ENCODE measurements around the gene UCN. TPM values are rescaled to one million over a fixed set of nuclear protein-coding genes. Genes with fewer than 3 reads are reported as not detected.
"Not testable (repeated sequence)": the region's sequence is repeated elsewhere in the genome, so short reads cannot be mapped to it uniquely, and the experiment has no call there.

Gene UCN
- total RNA-seq, 1 experiment from 2014 or later, result 0.66 TPM

- H3K4me3 ChIP-seq (ENCODE audit: insufficient read depth, low read depth, low read length), result peak overlapping the region; percentile 13; the same call in 1 of the 2 replicates
- no peaks in the 10 kb centered on the region for H3K36me3 ChIP-seq (replicated peaks; ENCODE audit: control insufficient read depth, insufficient read depth, low read length)
- DNase-seq, result no peak
- H3K27me3 ChIP-seq (ENCODE audit: control insufficient read depth, insufficient read depth, low read length), result no peaks in the 10 kb centered on the region; the same call in 1 of the 2 replicates
Measured at GRCh38 chr2:27282892-27283291, 25.4 kb downstream of the UCN start.

DNA sequence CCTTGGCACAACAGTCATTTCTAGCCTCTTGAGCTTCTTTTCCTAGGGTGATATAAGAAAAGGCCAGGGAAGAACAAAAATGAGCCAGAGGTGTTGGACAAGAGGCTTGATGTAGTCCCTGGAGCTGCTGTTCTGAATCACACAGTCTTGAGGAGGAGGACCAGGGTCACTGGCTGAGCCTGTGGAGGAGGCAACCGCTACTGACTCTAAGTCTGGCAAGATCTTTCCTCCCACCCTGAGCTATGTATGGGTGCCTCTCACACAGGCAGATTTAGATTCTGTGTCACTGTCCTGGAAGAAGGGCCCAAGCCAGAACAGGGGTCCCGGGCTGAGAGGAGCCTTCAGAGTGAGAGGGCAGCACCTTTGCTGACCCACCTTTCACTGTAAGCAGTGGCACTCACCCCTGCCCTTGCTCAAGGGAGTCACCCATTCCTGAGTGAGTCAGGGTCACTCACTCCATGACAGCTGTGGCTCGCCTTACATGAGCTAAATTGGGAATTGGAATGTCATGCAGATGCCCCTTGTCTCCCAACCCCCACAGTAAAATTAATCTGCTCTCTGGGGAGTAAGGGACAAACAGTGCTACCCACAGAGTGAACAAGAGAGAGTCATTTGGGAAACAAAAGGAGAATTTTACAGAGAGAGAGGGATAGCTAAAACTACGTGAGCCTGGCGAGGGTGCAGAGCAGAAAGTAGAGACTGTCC is 26.2 kb downstream of the UCN start, which contains the start of gene TRIM54:
Gene TRIM54 (plus strand): TSS at position 575 of the 705 bp plus-strand sequence. CDS start 303 bp downstream, outside the sequence.
- Histone ChIP-seq H3K36me3 (replicated peaks; ENCODE audit: control insufficient read depth, insufficient read depth, low read length) (no peaks in the 10 kb centered on the region), H3K4me3 (ENCODE audit: insufficient read depth, low read depth, low read length) (peak within 1 kb of the TSS; percentile 13; the same call in 1 of the 2 replicates), H3K27me3 (ENCODE audit: control insufficient read depth, insufficient read depth, low read length) (no peaks in the 10 kb centered on the region; the same call in 1 of the 2 replicates)
- no peak for DNase-seq

DNA sequence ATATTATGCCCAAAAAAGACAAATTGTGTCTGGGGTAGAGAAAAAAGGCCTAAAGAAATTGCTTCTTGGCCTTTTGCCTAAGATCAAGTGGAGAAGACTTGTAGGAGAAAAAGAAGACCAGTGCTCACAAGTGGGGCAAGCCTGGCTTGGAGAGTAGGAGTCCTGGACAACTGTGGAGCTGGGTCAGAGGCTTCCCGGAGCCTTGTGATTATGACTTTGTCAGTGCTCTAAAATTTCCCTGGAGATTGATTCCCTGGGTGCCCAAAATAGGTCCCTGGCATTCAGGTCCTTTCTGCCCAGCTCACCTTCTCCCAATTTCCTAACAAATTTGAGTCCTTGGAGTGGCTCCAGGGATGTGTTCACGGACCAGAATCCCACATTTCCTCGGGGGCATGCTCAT is 26.8 kb downstream of the UCN start:
- DNase-seq, result no peak

DNA sequence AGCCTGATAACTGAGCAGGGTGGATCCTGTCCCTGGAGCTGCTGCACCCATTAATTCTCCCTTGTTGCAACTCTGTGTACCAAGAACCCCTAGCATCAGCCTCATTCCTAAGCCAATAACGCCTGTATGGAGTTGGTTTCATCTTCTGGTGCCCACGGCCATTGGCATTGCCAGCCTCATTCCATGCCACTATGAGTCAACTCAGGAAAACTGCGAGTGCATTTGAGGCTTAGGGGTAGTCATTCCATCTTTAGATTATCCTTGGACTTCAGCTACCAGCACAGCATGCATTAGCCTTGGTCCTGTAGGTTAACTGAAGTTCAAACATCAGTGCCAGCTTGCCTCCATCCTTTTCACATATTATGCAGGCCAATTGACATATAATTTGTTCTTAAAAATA is 27.4 kb downstream of the UCN start:
- no peaks in the 10 kb centered on the region for H3K36me3 ChIP-seq (replicated peaks; ENCODE audit: control insufficient read depth, insufficient read depth, low read length)
- H3K4me3 ChIP-seq (ENCODE audit: insufficient read depth, low read depth, low read length), result no peak overlapping the region
- no peaks in the 10 kb centered on the region; the same call in 1 of the 2 replicates for H3K27me3 ChIP-seq (ENCODE audit: control insufficient read depth, insufficient read depth, low read length)
- no peak for DNase-seq

More for the DNA sequence above, 26.8 kb downstream of the UCN start:
- H3K27me3 ChIP-seq (ENCODE audit: control insufficient read depth, insufficient read depth, low read length), result no peaks in the 10 kb centered on the region; the same call in 1 of the 2 replicates
- no peaks in the 10 kb centered on the region for H3K36me3 ChIP-seq (replicated peaks; ENCODE audit: control insufficient read depth, insufficient read depth, low read length)
- no peak overlapping the region for H3K4me3 ChIP-seq (ENCODE audit: insufficient read depth, low read depth, low read length)

DNA sequence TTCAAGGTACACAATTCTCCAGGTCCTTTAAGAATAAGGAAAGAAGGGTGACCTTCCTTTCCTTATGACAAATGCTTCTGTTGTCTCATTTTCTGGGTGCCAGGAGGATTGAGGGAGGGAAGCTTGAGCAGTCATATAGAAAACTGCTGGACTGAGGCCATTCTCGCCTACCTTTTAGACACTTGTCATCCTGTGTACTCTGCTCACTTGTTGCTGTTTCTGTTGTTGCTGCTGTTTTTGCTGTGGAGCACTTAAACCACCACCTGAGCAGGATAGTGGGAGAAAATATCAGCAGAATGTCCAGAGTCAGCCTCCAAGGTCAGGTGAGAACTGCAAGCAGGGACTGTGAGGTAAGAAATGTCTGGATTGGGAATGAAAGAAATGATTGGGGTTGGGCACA is 30.2 kb downstream of the UCN start:
- H3K27me3 ChIP-seq (ENCODE audit: control insufficient read depth, insufficient read depth, low read length), result no peaks in the 10 kb centered on the region
- H3K36me3 ChIP-seq (replicated peaks; ENCODE audit: control insufficient read depth, insufficient read depth, low read length), result no peaks in the 10 kb centered on the region
- H3K4me3 ChIP-seq (ENCODE audit: insufficient read depth, low read depth, low read length), result no peak overlapping the region
- no peak for DNase-seq

- DNase-seq, result peak; percentile 42
- no peaks in the 10 kb centered on the region for H3K36me3 ChIP-seq (replicated peaks; ENCODE audit: control insufficient read depth, insufficient read depth, low read length)
- no peaks in the 10 kb centered on the region for H3K27me3 ChIP-seq (ENCODE audit: control insufficient read depth, insufficient read depth, low read length)
- H3K4me3 ChIP-seq (ENCODE audit: insufficient read depth, low read depth, low read length), result no peak within 1 kb of the TSS
Measured at GRCh38 chr2:27275211-27276150, 32.8 kb downstream of the UCN start, which contains the start of gene DNAJC5G. DNAJC5G (plus strand) TSS chr2:27275433; CDS start chr2:27276729, 1,296 bp downstream.

- DNase-seq; H3K36me3 ChIP-seq (replicated peaks; ENCODE audit: control insufficient read depth, insufficient read depth, low read length); H3K27me3 ChIP-seq (ENCODE audit: control insufficient read depth, insufficient read depth, low read length); H3K4me3 ChIP-seq (ENCODE audit: insufficient read depth, low read depth, low read length): not testable (repeated sequence)
Measured at GRCh38 chr2:27272537-27273522, 35.4 kb downstream of the UCN start.

GRCh38 chr2:27271631-27272340 is 36.5 kb downstream of the UCN start:
- H3K36me3 ChIP-seq (replicated peaks; ENCODE audit: control insufficient read depth, insufficient read depth, low read length), result no peaks in the 10 kb centered on the region
- H3K4me3 ChIP-seq (ENCODE audit: insufficient read depth, low read depth, low read length), result no peak overlapping the region
- no peak for DNase-seq
- peaks cover under 1% of the 10 kb centered on the region; the same call in 1 of the 2 replicates for H3K27me3 ChIP-seq (ENCODE audit: control insufficient read depth, insufficient read depth, low read length)

- DNase-seq, result no peak
- no peaks in the 10 kb centered on the region for H3K36me3 ChIP-seq (replicated peaks; ENCODE audit: control insufficient read depth, insufficient read depth, low read length)
- H3K27me3 ChIP-seq (ENCODE audit: control insufficient read depth, insufficient read depth, low read length), result peaks cover 10% of the 10 kb centered on the region
- no peak overlapping the region for H3K4me3 ChIP-seq (ENCODE audit: insufficient read depth, low read depth, low read length)
Measured at GRCh38 chr2:27270670-27271069, 37.6 kb downstream of the UCN start.

- peaks cover 15% of the 10 kb centered on the region for H3K27me3 ChIP-seq (ENCODE audit: control insufficient read depth, insufficient read depth, low read length)
- H3K4me3 ChIP-seq (ENCODE audit: insufficient read depth, low read depth, low read length), result no peak overlapping the region
- H3K36me3 ChIP-seq (replicated peaks; ENCODE audit: control insufficient read depth, insufficient read depth, low read length), result no peaks in the 10 kb centered on the region
Measured at GRCh38 chr2:27270131-27270530, 38.1 kb downstream of the UCN start.

DNA sequence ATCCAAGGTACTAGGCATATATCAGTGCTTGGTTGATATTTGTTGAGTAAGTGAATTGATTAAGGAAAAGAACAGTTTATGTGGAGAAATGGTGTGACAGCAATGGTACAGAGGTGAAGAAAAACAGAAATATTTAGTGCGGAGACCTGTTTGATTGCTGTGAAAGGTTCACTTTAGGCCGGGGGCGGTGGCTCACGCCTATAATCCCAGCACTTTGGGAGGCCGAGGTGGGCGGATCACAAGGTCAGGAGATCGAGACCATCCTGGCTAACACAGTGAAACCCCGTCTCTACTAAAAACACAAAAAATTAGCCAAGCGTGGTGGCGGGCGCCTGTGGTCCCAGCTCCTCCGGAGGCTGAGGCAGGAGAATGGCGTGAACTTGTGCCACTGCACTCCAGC is 39.9 kb downstream of the UCN start:
- not testable (repeated sequence) for H3K4me3 ChIP-seq (ENCODE audit: insufficient read depth, low read depth, low read length); H3K36me3 ChIP-seq (replicated peaks; ENCODE audit: control insufficient read depth, insufficient read depth, low read length); DNase-seq
- peaks cover 34% of the 10 kb centered on the region for H3K27me3 ChIP-seq (ENCODE audit: control insufficient read depth, insufficient read depth, low read length)

More at GRCh38 chr2:27270131-27270530, 38.1 kb downstream of the UCN start:
- DNase-seq, result no peak

DNA sequence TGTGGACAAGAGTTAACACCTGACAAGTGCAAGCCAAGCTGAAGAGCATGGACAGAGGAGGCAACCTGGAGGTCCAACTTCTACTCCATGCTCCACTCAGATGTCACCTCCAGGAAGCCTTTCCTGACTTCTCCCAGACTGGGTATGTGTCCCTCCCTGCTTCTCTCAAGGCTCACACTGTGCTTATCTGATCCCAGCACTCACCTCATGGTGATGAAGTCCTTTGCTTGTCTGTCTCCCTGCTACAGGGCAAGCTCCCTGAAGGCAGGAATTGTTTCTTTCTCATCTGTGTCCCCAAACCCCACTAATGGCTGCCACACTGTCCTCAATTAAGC is 42.7 kb downstream of the UCN start:
- Histone ChIP-seq H3K36me3 (replicated peaks; ENCODE audit: control insufficient read depth, insufficient read depth, low read length) (no peaks in the 10 kb centered on the region), H3K27me3 (ENCODE audit: control insufficient read depth, insufficient read depth, low read length) (peaks cover 62% of the 10 kb centered on the region), H3K4me3 (ENCODE audit: insufficient read depth, low read depth, low read length) (no peak overlapping the region)
- no peak for DNase-seq

- Histone ChIP-seq H3K4me3 (ENCODE audit: insufficient read depth, low read depth, low read length) (peak overlapping the region; percentile 53), H3K27me3 (ENCODE audit: control insufficient read depth, insufficient read depth, low read length) (peaks cover 67% of the 10 kb centered on the region)
- DNase-seq, result peak; percentile 98
Measured at GRCh38 chr2:27264753-27265535, 43.3 kb downstream of the UCN start.

More at GRCh38 chr2:27264753-27265535, 43.3 kb downstream of the UCN start:
- H3K36me3 ChIP-seq (replicated peaks; ENCODE audit: control insufficient read depth, insufficient read depth, low read length), result no peaks in the 10 kb centered on the region

Measured in H7 (cell line).